ENCODE data around the gene ABHD16A.

The ABHD16A gene

DNA sequence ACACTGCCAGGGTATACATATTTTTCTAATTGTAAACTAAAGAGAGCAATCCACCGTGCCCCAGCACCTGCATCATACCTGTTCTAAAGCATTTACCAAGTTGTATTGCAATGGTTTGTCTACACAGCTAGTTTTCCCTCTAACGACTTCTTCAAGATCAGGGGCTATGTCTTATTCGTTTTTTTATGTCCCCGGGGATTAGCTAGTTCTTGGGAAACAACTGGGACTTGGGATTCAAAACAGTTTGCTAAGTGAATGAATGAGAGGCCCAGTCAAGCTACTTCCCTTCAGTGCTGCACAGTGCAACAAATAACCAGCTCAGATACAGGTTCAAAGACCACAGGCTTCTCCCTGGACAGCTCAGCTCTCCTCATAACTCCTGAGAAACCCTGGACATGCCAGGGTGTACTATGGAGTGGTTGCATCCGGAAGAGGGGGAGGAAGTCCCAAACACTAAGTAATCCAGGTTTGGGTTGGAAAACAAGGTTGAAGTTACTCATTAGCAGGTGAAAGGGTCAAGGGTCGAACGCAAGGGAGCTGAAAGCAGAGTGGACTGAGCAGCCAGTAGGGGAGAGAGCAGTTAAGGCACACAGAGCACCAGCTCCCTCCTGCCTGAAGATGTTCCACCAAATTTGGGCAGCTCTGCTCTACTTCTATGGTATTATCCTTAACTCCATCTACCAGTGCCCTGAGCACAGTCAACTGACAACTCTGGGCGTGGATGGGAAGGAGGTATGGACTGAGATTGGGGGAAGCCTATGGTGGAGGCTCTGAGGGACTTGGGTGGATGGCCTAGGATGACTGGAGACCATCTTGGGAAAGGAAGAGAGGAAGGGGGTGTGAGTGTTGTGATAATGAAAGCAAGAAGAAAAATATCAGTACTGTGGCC, 47.5 kb downstream of the ABHD16A start, which contains the start of gene APOM:
TSS of gene APOM (plus strand) at position 546 of the 889 bp plus-strand sequence. CDS start at position 619, 73 bp downstream.
- FAIRE-seq (no peak), DNase-seq (ENCODE audit: insufficient read length) (no peak)
- no peak for TF ChIP-seq TAF1 (IDR thresholded peaks at IDR 0.05; ENCODE audit: borderline replicate concordance, low read depth, low read length)
- no peak for TF ChIP-seq POLR2A (IDR thresholded peaks at IDR 0.05; ENCODE audit: low read depth, low read length)
- TF ChIP-seq POLR2AphosphoS5 (IDR thresholded peaks at IDR 0.05; ENCODE audit: low read depth, low read length) = no peak

DNA sequence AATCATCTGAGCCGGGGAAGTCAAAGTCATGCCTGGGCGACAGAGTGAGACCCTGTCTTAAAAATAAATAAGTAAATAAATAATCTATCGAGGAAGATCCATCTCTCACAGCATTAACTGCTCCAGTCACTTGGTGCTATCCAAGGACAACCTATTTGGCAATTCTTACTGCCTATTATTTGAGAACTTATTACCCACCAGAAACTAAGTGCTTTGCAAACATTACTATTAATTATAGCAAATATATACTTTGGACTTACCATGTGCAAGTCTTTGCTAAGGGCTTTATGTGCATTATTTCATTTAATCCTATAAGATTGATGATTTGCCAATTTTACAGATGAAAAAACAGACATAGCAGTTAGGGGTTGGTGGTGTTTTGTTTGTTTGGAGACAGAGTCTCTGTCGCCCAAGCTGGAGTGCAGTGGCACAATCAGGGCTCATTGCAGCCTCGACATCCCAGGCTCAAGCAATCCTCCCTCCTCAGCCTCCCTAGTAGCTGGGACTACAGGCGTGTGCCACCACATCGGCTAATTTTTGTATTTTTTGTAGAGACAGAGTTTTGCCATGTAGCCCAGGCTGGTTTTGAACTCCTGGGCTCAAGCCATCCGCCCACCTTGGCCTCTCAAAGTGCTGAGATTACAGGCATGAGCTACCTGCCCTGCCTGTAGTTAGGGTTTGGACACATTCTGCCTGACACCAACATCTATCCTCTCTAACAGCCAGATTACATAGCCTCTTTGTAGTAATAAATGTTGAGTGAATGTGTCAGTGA, 48.4 kb downstream of the ABHD16A start:
- TF ChIP-seq POLR2A (IDR thresholded peaks at IDR 0.05; ENCODE audit: low read depth, low read length) (no peak), POLR2AphosphoS5 (IDR thresholded peaks at IDR 0.05; ENCODE audit: low read depth, low read length) (no peak), TAF1 (IDR thresholded peaks at IDR 0.05; ENCODE audit: borderline replicate concordance, low read depth, low read length) (no peak)
- DNase-seq (ENCODE audit: insufficient read length) (no peak), FAIRE-seq (no peak)

DNA sequence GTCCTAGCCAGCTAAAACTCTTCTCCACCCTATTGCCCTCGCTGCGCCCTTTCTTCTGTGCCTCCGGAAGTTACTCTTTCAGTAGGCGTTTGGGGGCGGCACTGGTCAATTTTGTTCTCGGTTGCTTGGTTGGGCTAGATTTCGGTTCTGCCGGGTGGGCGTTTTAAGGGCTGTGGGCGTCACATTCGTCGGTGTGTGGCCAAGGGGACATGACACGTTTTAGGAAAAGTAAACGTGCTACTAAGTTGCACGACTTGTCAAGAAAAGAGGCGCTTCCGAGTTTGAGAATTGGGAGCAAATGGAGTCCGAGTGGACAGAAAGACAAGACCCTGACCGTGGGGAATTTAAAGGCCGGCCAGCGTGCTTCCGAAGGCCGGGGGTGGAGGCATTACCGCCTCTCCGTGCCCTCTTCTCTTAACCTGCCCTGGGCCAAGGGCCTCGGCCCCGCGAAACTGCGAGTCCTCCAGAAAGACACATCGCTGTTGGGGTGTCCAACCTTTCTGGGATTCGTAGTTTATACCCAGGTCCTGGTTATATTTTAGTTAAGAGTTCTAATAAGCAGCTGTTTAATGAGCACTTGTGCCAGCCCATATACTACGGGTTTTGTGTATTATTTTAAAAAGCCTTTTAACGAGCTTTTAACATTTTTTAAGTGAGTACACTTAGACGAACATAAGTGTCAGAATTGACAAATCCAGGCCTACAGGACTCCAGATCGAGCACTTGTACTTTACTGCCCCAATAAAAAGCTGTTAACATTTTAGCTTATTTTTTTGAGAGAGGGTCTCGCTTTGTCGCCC, 50.0 kb downstream of the ABHD16A start:
- TF ChIP-seq TAF1 (IDR thresholded peaks at IDR 0.05; ENCODE audit: borderline replicate concordance, low read depth, low read length) = peak; percentile 43; the same call in 1 of the 2 replicates
- peak; percentile 41; the same call in 1 of the 2 replicates for TF ChIP-seq POLR2A (IDR thresholded peaks at IDR 0.05; ENCODE audit: low read depth, low read length)
- TF ChIP-seq POLR2AphosphoS5 (IDR thresholded peaks at IDR 0.05; ENCODE audit: low read depth, low read length) = no peak; the same call in 1 of the 2 replicates
- no peak for FAIRE-seq
- peak; percentile 91 for DNase-seq (ENCODE audit: insufficient read length)

DNA sequence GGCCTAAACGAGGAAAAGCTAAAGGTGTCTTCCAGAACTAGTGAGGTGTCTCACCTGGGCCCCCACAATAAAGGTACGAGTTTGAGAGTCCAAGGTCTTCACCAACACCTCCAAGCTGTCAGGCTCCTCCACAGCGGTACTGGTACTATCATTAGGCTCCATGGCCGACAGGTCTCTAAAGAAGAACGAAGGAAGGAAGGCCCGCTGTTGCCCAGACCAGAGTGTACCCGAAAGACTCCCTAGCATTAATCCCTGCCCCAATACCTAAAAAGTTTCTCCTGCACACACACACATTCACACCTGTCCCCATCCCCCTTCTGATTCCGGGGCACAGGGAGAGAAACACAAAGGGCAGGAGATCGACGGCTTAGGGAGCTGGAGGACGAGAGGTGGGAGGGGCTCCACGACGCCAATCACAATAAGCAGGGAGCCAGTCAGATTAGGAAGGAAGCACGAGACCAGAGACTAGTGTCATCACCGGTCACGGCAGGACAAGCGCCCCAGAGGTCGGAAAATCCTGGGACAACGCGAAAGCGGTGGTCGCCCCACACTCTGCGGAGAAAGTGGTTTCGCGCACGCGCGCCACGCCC, 51.4 kb downstream of the ABHD16A start:
- FAIRE-seq = peak; percentile 62
- TF ChIP-seq POLR2A (IDR thresholded peaks at IDR 0.05; ENCODE audit: low read depth, low read length) = no peak
- TF ChIP-seq POLR2AphosphoS5 (IDR thresholded peaks at IDR 0.05; ENCODE audit: low read depth, low read length) = no peak
- TF ChIP-seq TAF1 (IDR thresholded peaks at IDR 0.05; ENCODE audit: borderline replicate concordance, low read depth, low read length) = no peak
- no peak for DNase-seq (ENCODE audit: insufficient read length)

DNA sequence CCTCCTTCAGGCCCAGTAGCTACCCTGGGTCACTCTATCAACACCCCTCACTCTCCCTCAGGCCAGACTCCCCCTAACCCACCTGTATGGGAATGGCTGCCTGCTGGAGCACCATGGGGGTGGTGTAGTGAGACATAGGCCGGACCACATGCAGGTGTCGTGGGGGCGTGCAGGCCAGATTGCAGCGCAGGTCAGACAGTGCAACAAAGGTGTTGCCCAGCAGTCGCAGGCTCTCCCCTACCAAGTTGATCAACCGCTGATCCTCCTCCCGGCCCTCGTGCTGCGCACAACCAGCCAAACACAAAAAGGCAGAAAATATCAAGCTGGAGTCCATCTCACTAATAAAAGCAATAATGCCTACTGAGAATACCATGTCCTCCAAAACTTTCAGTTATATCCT, 57.8 kb downstream of the ABHD16A start:
- TF ChIP-seq POLR2AphosphoS5 (IDR thresholded peaks at IDR 0.05; ENCODE audit: low read depth, low read length) (no peak), TAF1 (IDR thresholded peaks at IDR 0.05; ENCODE audit: borderline replicate concordance, low read depth, low read length) (no peak), POLR2A (IDR thresholded peaks at IDR 0.05; ENCODE audit: low read depth, low read length) (no peak)
- no peak for DNase-seq (ENCODE audit: insufficient read length)
- FAIRE-seq = no peak

DNA sequence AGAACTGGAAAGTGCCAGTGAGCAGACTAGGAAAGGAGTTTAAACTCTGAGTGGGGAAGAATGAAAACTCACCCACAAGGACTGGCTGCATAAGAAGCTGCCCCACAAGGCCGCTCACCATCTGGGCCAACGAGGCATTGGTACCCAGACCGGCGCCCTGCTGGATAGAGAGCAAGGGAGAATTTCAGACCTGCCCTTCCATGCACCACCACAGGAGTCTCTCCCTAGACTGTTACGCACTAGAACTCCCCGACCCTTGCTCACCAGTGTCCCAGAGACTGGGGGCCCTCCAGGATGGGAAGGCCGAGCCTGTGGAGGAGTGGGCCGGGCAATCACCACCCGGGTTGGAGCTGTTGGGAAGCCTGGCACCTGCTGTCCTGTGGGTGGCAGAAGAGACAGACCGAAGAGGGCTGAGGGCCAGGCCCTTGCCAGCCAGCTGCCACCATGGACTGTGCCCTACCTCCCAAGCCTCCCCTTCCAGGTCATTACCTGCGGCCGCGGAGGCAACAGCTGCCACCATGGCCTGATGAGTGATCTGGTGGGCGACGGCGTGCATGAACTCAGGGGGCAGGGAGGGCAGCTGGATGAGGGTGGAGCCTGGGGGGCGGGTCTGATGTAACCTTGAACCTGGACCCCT, 59.2 kb downstream of the ABHD16A start:
- FAIRE-seq = no peak
- TF ChIP-seq TAF1 (IDR thresholded peaks at IDR 0.05; ENCODE audit: borderline replicate concordance, low read depth, low read length) (no peak), POLR2AphosphoS5 (IDR thresholded peaks at IDR 0.05; ENCODE audit: low read depth, low read length) (no peak), POLR2A (IDR thresholded peaks at IDR 0.05; ENCODE audit: low read depth, low read length) (no peak)
- DNase-seq (ENCODE audit: insufficient read length) = no peak

DNA sequence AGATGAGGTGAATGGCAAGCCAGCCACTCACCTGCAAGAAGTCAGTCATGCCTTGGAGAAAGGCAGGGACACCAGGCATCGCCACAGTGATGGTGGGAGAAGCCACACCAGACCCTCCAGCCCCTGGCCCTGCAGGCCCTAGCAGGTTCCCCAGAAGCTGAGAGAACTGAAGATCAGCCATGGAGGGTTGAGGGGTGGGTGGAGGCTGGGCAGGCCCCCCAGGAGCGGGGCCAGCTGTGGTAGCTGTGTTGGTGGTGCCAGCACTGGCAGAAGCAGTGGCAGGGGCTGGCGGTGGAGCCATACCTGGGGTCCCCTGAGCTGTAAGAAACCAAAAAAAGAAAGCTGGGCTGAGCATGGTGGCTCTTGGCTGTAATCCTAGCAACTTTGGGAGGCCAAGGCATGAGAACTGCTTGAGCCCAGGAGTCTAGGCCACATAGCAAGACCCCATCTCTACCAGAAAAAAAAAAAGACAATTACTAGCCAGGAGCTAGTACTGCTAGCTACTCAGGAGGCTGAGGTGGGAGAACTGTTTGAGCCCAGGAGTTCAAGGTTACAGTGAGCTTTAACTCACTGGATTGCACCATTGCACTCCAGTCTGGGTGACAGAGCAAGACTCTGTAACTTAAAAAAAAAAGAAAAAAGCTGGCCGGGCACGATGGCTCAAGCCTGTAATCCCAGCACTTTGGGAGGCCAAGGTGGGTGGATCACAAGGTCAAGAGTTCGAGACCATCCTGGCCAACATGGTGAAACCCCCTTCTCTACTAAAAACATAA, 60.1 kb downstream of the ABHD16A start:
- TF ChIP-seq TAF1 (IDR thresholded peaks at IDR 0.05; ENCODE audit: borderline replicate concordance, low read depth, low read length) (no peak), POLR2A (IDR thresholded peaks at IDR 0.05; ENCODE audit: low read depth, low read length) (no peak), POLR2AphosphoS5 (IDR thresholded peaks at IDR 0.05; ENCODE audit: low read depth, low read length) (no peak)
- DNase-seq (ENCODE audit: insufficient read length) (no peak), FAIRE-seq (no peak)

DNA sequence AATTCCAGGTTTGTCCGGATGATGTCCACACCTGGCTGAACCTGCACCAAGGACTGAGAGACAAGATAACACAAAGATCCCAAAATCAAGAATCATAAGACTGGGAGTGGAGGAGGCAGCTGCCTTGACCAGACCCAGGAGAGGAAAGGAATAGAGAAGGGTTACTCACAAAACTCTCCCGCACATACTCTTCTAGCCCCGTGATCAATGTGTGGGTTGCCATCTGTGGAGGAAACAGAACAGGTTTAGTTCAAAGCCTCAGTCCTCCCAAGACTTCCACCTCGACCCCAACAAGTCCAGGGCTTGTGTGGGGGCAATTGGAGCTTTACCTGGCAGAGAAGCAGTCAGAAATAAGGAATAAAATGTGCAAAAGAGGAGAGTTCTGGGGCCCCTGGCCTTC, 61.8 kb downstream of the ABHD16A start:
- TF ChIP-seq TAF1 (IDR thresholded peaks at IDR 0.05; ENCODE audit: borderline replicate concordance, low read depth, low read length) (no peak), POLR2AphosphoS5 (IDR thresholded peaks at IDR 0.05; ENCODE audit: low read depth, low read length) (no peak), POLR2A (IDR thresholded peaks at IDR 0.05; ENCODE audit: low read depth, low read length) (no peak)
- DNase-seq (ENCODE audit: insufficient read length) (no peak), FAIRE-seq (no peak)

DNA sequence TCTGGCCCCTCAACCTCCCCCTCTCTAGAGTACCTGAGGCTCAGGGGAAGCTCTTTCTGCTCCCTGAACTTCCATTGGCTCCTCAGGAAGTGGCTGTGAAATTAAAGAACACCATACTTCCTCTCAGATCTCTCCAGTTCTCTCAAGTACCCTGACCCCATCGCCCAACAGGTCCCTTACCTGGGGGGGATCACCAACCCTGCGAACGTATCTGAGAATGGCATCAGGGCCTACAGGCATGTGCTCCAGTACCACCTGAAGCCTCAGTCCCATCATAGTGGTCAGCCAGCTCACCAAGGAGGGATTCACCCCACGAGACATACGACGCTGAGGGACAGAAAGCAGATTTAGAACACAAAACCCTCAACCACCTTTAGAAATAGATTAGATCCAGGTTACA, 62.5 kb downstream of the ABHD16A start:
- TF ChIP-seq POLR2A (IDR thresholded peaks at IDR 0.05; ENCODE audit: low read depth, low read length) = no peak
- FAIRE-seq (no peak), DNase-seq (ENCODE audit: insufficient read length) (no peak)

DNA sequence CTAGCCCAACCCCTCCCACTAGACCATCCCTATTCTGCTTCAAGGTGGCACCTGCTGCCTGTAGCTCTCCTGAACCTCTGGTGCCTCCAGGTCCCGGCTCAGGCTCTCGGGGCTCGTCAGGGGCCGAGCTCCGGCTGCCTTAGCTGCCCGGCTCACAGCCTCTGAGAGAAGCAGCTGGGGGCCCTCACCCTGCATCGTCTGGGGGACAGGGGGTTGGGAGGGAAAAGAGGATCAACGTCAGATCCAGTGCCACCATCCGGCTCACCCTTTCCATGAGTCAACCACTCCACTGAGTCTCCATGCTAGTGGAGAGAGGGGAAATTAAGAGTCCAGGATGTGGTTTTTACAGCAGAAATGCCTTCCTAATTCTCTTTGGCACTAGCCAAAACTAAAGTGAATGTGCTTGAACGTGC, 63.7 kb downstream of the ABHD16A start:
- DNase-seq (ENCODE audit: insufficient read length) = no peak
- FAIRE-seq = no peak
- TF ChIP-seq POLR2A (IDR thresholded peaks at IDR 0.05; ENCODE audit: low read depth, low read length) (0 out of 2 replicates have a peak, but pooled peaks have one; percentile 21), POLR2AphosphoS5 (IDR thresholded peaks at IDR 0.05; ENCODE audit: low read depth, low read length) (no peak; the same call in 1 of the 2 replicates)

Measured in GM12892 (cell line).